C4-2B (cell line): ENCODE results near the gene SAC3D1.
"Not testable (repeated sequence)": the region's sequence is repeated elsewhere in the genome, so short reads cannot be mapped to it uniquely, and the experiment has no call there.

Experiments used
- H3K27ac ChIP-seq: fragments of 450-650 bp; 2 replicates; pipeline ENCODE4 v1.5.1; 2017
- CTCF ChIP-seq: fragments of 450-650 bp; conservative IDR thresholded peaks from 2 replicates; pipeline ENCODE4 v1.5.1; 2017; ENCODE audit warnings: mild to moderate bottlenecking
- ZFX ChIP-seq: fragments of 450-650 bp; IDR thresholded peaks from 2 replicates; pipeline ENCODE4 v1.6.1; 2017

Gene SAC3D1

GRCh38 chr11:65014726-65015227, 26.2 kb upstream of the SAC3D1 start:
- H3K27ac ChIP-seq, result peak overlapping the region; percentile 85

GRCh38 chr11:65016705-65017104, 24.3 kb upstream of the SAC3D1 start:
- no peak overlapping the region for H3K27ac ChIP-seq
- TF ChIP-seq CTCF (no peak), ZFX (no peak)

More at GRCh38 chr11:65014726-65015227, 26.2 kb upstream of the SAC3D1 start:
- no peak; the same call in 1 of the 2 replicates for TF ChIP-seq ZFX
- TF ChIP-seq CTCF, result no peak

GRCh38 chr11:65017937-65018336, 23.1 kb upstream of the SAC3D1 start:
- no peak overlapping the region for H3K27ac ChIP-seq
- TF ChIP-seq CTCF (no peak), ZFX (no peak)

- TF ChIP-seq ZFX (no peak), CTCF (no peak)
- no peak overlapping the region for H3K27ac ChIP-seq
Measured at GRCh38 chr11:65019824-65020223, 21.2 kb upstream of the SAC3D1 start.

GRCh38 chr11:65021003-65021402, 20.0 kb upstream of the SAC3D1 start:
- H3K27ac ChIP-seq, result no peak overlapping the region
- TF ChIP-seq CTCF (no peak), ZFX (no peak)

- TF ChIP-seq CTCF (no peak), ZFX (no peak)
- no peak overlapping the region for H3K27ac ChIP-seq
Measured at GRCh38 chr11:65021509-65021908, 19.5 kb upstream of the SAC3D1 start.

GRCh38 chr11:65023502-65023901, 17.5 kb upstream of the SAC3D1 start:
- H3K27ac ChIP-seq, result not testable (repeated sequence)

GRCh38 chr11:65026810-65027209, 14.2 kb upstream of the SAC3D1 start:
- TF ChIP-seq CTCF, result no peak
- no peak for TF ChIP-seq ZFX
- H3K27ac ChIP-seq, result peak overlapping the region; percentile 67
